Caco-2 (cell line): ENCODE data around the gene CSH2. TPM values are rescaled to one million over a fixed set of nuclear protein-coding genes. Genes with fewer than 3 reads are reported as not detected.
"Not testable (repeated sequence)": the region's sequence is repeated elsewhere in the genome, so short reads cannot be mapped to it uniquely, and the experiment has no call there.

Experiments used
- BruUV-seq: library from RNA; stranded (reverse); fragments of 400-500 nt; replicated peaks from 2 replicates; lab custom pipeline; 2021; lab: Mats Ljungman, UMichigan
- CTCF ChIA-PET: fragments of 300-600 bp; sonication (Branson Sonifier 250); formaldehyde crosslinking; loops from one replicate; lab custom pipeline; 2022; ENCODE audit warnings: antibody characterized with exemption; lab: Charles Lee
- POLR2A ChIA-PET: fragments of 300-600 bp; sonication (Branson Sonifier 250); formaldehyde crosslinking; loops from one replicate; lab custom pipeline; 2022; ENCODE audit warnings: antibody characterized with exemption; lab: Charles Lee
- DNase-seq, 2 experiments: peaks; one replicate each; pipeline versions ENCODE4 v3.0.0 to v3.0.0-alpha.2; 2020 to 2022
- H3K27me3 ChIP-seq: replicated peaks from 2 replicates; pipeline ENCODE4 v1.6.0; 2011; ENCODE audit warnings: low read length; ENCODE audit not compliant: control insufficient read depth, insufficient read depth
- H3K36me3 ChIP-seq: 2 replicates; pipeline ENCODE4 v1.5.1; 2011; ENCODE audit warnings: low read length; ENCODE audit not compliant: control insufficient read depth, insufficient read depth
- H3K4me1 ChIP-seq: fragments of 250-450 bp; sonication (Bioruptor Pico); 2 replicates; pipeline ENCODE4 v1.5.1; 2020; ENCODE audit warnings: mild to moderate bottlenecking
- H3K4me3 ChIP-seq: 2 replicates; pipeline ENCODE4 v1.5.1; 2011; ENCODE audit warnings: low read depth, mild to moderate bottlenecking, control low read depth, low read length
- H3K9me3 ChIP-seq: fragments of 250-450 bp; sonication (Bioruptor Pico); 2 replicates; pipeline ENCODE4 v1.5.1; 2020; ENCODE audit warnings: mild to moderate bottlenecking, moderate library complexity
- H3K27ac Mint-ChIP-seq: one replicate; pipeline ENCODE4 v1.8.0; 2022; ENCODE audit warnings: mixed read lengths; ENCODE audit not compliant: unreplicated experiment
- H3K27me3 Mint-ChIP-seq: one replicate; pipeline ENCODE4 v1.8.0; 2022; ENCODE audit warnings: mixed read lengths; ENCODE audit not compliant: insufficient read depth, unreplicated experiment
- H3K36me3 Mint-ChIP-seq: one replicate; pipeline ENCODE4 v1.8.0; 2022; ENCODE audit warnings: mild to moderate bottlenecking, mixed read lengths; ENCODE audit not compliant: insufficient read depth, unreplicated experiment
- H3K4me1 Mint-ChIP-seq: one replicate; pipeline ENCODE4 v1.8.0; 2022; ENCODE audit warnings: low read depth, mixed read lengths; ENCODE audit not compliant: unreplicated experiment
- H3K4me3 Mint-ChIP-seq: one replicate; pipeline ENCODE4 v1.8.0; 2022; ENCODE audit warnings: mild to moderate bottlenecking, moderate library complexity, mixed read lengths; ENCODE audit not compliant: unreplicated experiment
- H3K9me3 Mint-ChIP-seq: one replicate; pipeline ENCODE4 v1.8.0; 2022; ENCODE audit warnings: mixed read lengths; ENCODE audit not compliant: unreplicated experiment
- intact Hi-C: fragments of 100-400 bp; cut with micrococcal nuclease; formaldehyde crosslinking; loops from one replicate; pipeline ENCODE4 v1.10.0; 2022; ENCODE audit not compliant: unreplicated experiment
- total RNA-seq: library from RNA; stranded (reverse); gene quantifications from 2 replicates; pipeline ENCODE4 v1.2.3, GENCODE V29; 2022
- TF ChIP-seq, protein P1 (sequence below), 2 experiments: fragments of 200-600 bp in 1 of 2; IDR thresholded peaks; 1 replicate in 1 of 2; 2 replicates in 1 of 2; pipeline versions ENCODE4 v1.5.1 to v1.8.0; 2011 to 2022; ENCODE audit warnings: antibody characterized with exemption in 1 of 2, control low read depth in 1 of 2, inconsistent platforms in 1 of 2, low read depth in 1 of 2, low read length in 1 of 2, mild to moderate bottlenecking in 1 of 2, moderate library complexity in 1 of 2; ENCODE audit not compliant: insufficient read depth in 1 of 2, severe bottlenecking in 1 of 2, unreplicated experiment in 1 of 2

CSH2 gene
- total RNA-seq, 1 experiment from 2014 or later, result not detected

DNA sequence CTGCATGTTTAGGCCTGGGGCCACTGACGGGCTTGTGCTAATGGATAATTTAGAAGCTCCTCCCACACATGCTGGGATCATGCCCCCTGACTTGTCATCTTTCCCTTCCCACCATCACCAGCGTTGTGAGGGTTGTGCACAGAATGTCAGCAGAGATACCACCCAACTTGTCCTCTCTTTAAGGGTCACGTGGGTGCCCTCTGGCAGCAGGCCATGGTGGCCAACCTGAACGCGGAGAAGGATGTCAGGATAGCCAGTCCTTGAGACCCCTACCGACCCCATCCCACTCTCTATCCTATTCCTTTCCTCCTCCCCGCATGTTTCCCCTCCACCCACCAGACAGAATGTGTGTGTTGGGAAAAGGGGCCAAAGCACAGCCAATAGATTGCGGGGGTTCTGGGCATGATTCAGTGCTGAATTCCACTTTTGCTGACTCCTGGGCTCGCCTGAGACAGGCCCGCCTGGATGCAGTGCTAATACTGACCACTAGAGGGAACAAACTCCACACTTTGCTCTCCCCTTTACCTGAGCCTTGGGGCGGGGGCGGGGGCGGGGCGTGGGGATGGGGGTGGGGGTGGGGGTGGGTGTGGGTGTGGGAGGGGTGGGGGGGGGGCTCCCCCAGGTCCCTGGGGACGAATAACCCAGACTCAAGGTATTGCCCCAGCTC is 8.6 kb upstream of the CSH2 start, which contains the start of gene GH2:
Gene GH2 (minus strand): TSS at position 10 of the 667 bp plus-strand sequence. CDS start 143 bp downstream, outside the sequence.
- BruUV-seq, result no TSS peak

DNA sequence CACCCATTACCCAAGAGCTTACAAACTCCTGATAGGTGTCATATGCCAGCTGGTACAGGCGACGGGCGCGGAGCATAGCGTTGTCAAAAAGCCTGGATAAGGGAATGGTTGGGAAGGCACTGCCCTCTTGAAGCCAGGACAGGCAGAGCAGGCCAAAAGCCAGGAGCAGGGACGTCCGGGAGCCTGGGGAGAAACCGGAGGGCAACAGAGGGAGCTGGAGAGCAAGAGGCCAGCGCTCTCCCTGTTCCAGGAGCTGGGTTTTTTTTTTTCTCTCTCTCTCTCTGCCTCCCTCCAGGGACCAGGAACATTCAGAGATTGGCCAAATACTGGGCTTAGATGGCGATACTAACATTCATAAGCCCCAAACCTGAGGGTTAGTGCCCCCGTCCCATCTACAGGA is 7.9 kb upstream of the CSH2 start:
- intact Hi-C loops, H3K9me3 Mint-ChIP-seq, H3K27me3 ChIP-seq, H3K27ac Mint-ChIP-seq, H3K4me1 Mint-ChIP-seq, H3K4me1 ChIP-seq, H3K9me3 ChIP-seq, POLR2A ChIA-PET, H3K4me3 Mint-ChIP-seq, H3K4me3 ChIP-seq, H3K27me3 Mint-ChIP-seq, H3K36me3 Mint-ChIP-seq, H3K36me3 ChIP-seq, BruUV-seq: not testable (repeated sequence)
- CTCF ChIA-PET, result interaction anchor here (0.6 to 1.1 kb wide), 7 partner anchors 8 to 456 kb away, joined by 3 to 8 read pairs (median 3); no protein-coding TSS in a partner anchor
- TF ChIP-seq, protein P1, sequence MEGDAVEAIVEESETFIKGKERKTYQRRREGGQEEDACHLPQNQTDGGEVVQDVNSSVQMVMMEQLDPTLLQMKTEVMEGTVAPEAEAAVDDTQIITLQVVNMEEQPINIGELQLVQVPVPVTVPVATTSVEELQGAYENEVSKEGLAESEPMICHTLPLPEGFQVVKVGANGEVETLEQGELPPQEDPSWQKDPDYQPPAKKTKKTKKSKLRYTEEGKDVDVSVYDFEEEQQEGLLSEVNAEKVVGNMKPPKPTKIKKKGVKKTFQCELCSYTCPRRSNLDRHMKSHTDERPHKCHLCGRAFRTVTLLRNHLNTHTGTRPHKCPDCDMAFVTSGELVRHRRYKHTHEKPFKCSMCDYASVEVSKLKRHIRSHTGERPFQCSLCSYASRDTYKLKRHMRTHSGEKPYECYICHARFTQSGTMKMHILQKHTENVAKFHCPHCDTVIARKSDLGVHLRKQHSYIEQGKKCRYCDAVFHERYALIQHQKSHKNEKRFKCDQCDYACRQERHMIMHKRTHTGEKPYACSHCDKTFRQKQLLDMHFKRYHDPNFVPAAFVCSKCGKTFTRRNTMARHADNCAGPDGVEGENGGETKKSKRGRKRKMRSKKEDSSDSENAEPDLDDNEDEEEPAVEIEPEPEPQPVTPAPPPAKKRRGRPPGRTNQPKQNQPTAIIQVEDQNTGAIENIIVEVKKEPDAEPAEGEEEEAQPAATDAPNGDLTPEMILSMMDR (IDR thresholded peaks at IDR 0.05; ENCODE audit: insufficient read depth in 1 of 2, low read depth in 1 of 2, low read length in 1 of 2, severe bottlenecking in 1 of 2, unreplicated experiment in 1 of 2), result peak; percentile 10 to 38
- DNase-seq, result peak; percentile 49 to 54

More for the DNA sequence above, 8.6 kb upstream of the CSH2 start, which contains the start of gene GH2:
- DNase-seq, result peak; percentile 66 to 81
- Histone ChIP-seq H3K36me3 (no peaks in the 10 kb centered on the region), H3K4me1 (no peaks in the 10 kb centered on the region), H3K9me3 (no peaks in the 10 kb centered on the region), H3K4me3 (no peak within 1 kb of the TSS), H3K27me3 (no peaks in the 10 kb centered on the region)
- H3K9me3 Mint-ChIP-seq, result no peaks in the 10 kb centered on the region
- no peaks in the 10 kb centered on the region for H3K4me1 Mint-ChIP-seq
- ChIA-PET POLR2A (no interaction called here), CTCF (interaction anchor here (0.9 to 1.0 kb wide), 2 partner anchors 16 to 65 kb away, joined by 3 read pairs; no protein-coding TSS in a partner anchor)
- H3K27me3 Mint-ChIP-seq, result peaks cover 4% of the 10 kb centered on the region
- H3K4me3 Mint-ChIP-seq, result no peak within 1 kb of the TSS
- no peak within 1 kb of the TSS for H3K27ac Mint-ChIP-seq
- no peaks in the 10 kb centered on the region for H3K36me3 Mint-ChIP-seq
- intact Hi-C loops, result no loop called here
- TF ChIP-seq, protein P1 (IDR thresholded peaks at IDR 0.05; ENCODE audit: insufficient read depth in 1 of 2, low read depth in 1 of 2, low read length in 1 of 2, severe bottlenecking in 1 of 2, unreplicated experiment in 1 of 2), result peak; percentile 61 to 78

DNA sequence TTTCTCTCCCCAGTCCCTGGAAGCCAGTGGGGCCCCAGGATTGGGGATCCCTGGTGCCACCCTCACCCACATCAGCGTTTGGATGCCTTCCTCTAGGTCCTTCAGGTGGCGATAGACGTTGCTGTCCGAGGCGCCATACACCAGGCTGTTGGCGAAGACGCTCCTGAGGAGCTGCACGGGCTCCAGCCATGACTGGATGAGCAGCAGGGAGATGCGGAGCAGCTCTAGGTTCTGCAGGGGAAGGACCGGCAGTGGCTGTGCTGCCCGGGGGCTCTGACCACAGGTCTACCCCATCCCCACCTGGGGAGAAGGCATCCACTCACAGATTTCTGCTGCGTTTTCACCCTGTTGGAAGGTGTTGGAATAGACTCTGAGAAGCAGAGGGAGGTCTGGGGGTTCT is 7.2 kb upstream of the CSH2 start:
- H3K27me3 Mint-ChIP-seq, result peaks cover 4% of the 10 kb centered on the region
- no peaks in the 10 kb centered on the region for H3K4me1 ChIP-seq
- ChIA-PET POLR2A (no interaction called here), CTCF (interaction anchor here (0.6 to 1.1 kb wide), 5 partner anchors 9 to 455 kb away, joined by 3 to 8 read pairs (median 3); no protein-coding TSS in a partner anchor)
- intact Hi-C loops, result no loop called here
- H3K4me3 ChIP-seq, result no peak overlapping the region
- no peaks in the 10 kb centered on the region for H3K36me3 ChIP-seq
- no peaks in the 10 kb centered on the region for H3K27me3 ChIP-seq
- H3K27ac Mint-ChIP-seq, result no peak overlapping the region
- TF ChIP-seq, protein P1 (IDR thresholded peaks at IDR 0.05; ENCODE audit: insufficient read depth in 1 of 2, low read depth in 1 of 2, low read length in 1 of 2, severe bottlenecking in 1 of 2, unreplicated experiment in 1 of 2), result no peak
- H3K9me3 Mint-ChIP-seq, result no peaks in the 10 kb centered on the region
- BruUV-seq, result no TSS peak
- H3K4me3 Mint-ChIP-seq, result no peak overlapping the region
- H3K36me3 Mint-ChIP-seq, result no peaks in the 10 kb centered on the region
- H3K9me3 ChIP-seq, result no peaks in the 10 kb centered on the region
- no peaks in the 10 kb centered on the region for H3K4me1 Mint-ChIP-seq
- DNase-seq, result no peak

DNA sequence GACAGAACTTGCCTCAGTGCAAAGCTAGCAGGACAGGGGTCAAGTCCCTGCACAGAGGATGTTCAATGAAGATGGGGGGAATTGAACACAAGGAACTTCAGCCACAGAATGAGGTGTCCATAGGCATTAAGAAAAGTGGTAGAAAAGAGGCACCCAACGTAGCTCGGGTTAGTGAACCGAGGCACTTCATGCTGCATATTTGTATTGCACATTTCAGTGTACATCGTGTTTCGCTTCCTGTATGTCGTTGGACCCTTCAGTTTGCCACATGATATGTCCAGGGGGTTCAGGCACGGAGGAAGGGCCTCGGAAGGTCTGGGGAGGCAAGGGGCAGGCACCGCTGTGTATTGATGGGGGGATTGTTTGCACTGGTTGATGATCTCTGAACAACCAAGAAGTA is 4.9 kb upstream of the CSH2 start:
- H3K36me3 Mint-ChIP-seq, H3K4me1 Mint-ChIP-seq, H3K27me3 Mint-ChIP-seq, H3K4me1 ChIP-seq, H3K9me3 Mint-ChIP-seq, BruUV-seq, intact Hi-C loops, H3K27ac Mint-ChIP-seq, H3K27me3 ChIP-seq, H3K36me3 ChIP-seq, CTCF ChIA-PET, H3K4me3 ChIP-seq, POLR2A ChIA-PET, H3K9me3 ChIP-seq, H3K4me3 Mint-ChIP-seq, DNase-seq: not testable (repeated sequence)

DNA sequence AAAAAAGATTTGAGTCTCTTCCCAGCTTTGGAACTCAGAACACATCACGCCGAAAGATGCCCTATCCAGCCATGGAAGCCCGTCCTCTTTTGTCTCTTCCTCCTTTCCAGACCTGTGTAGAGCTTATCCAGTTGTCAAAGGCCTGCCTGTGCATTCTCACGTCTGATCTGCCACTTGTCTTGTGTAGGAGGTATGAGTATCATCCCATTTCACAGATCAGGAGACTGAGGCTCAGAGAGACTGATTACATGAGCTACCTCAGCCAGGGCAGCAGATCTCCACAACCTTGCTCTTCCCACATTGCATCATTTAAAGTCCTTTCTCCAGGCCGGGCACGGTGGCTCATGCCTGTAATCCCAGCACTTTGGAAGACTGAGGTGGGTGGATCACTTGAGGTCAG is 1.2 kb upstream of the CSH2 start:
- POLR2A ChIA-PET, result interaction anchor here (0.6 kb wide), 1 partner anchor 11 kb away, joined by 3 read pairs; no protein-coding TSS in a partner anchor
- H3K9me3 ChIP-seq, H3K4me3 ChIP-seq, intact Hi-C loops, BruUV-seq, H3K4me3 Mint-ChIP-seq, H3K36me3 Mint-ChIP-seq, DNase-seq, H3K36me3 ChIP-seq, H3K27ac Mint-ChIP-seq, H3K4me1 Mint-ChIP-seq, H3K4me1 ChIP-seq, H3K9me3 Mint-ChIP-seq, H3K27me3 ChIP-seq, CTCF ChIA-PET, H3K27me3 Mint-ChIP-seq: not testable (repeated sequence)
